NT2/D1 (cell line): ENCODE results near the gene ZNF468.
"Not testable (repeated sequence)": the region's sequence is repeated elsewhere in the genome, so short reads cannot be mapped to it uniquely, and the experiment has no call there.

Experiments
- DNase-seq: peaks from one replicate; pipeline ENCODE4 v3.0.0-alpha.2; 2011; ENCODE audit warnings: low read depth, low spot score
- H3K27me3 ChIP-seq: 2 replicates; pipeline ENCODE4 v1.6.0; 2011; ENCODE audit warnings: mild to moderate bottlenecking; ENCODE audit not compliant: insufficient read length, insufficient read depth
- H3K36me3 ChIP-seq: 2 replicates; pipeline ENCODE4 v1.6.1; 2011; ENCODE audit warnings: mild to moderate bottlenecking, low read length, mixed read lengths; ENCODE audit not compliant: insufficient read depth, insufficient read length
- H3K4me1 ChIP-seq: 2 replicates; pipeline ENCODE4 v1.5.1; 2011; ENCODE audit not compliant: insufficient read depth, insufficient read length
- H3K4me3 ChIP-seq: 2 replicates; pipeline ENCODE4 v1.5.1; 2011; ENCODE audit warnings: low read depth; ENCODE audit not compliant: insufficient read length
- H3K9ac ChIP-seq: 2 replicates; pipeline ENCODE4 v1.6.0; 2011; ENCODE audit warnings: low read depth; ENCODE audit not compliant: insufficient read length
- H3K9me3 ChIP-seq: 2 replicates; pipeline ENCODE4 v1.5.1; 2011; ENCODE audit warnings: mild to moderate bottlenecking, low read length; ENCODE audit not compliant: insufficient read depth
- SUZ12 ChIP-seq: IDR thresholded peaks from 2 replicates; pipeline ENCODE4 v1.6.1; 2011; ENCODE audit not compliant: insufficient read length, insufficient read depth; ENCODE audit errors: extremely low read depth
- YY1 ChIP-seq: IDR thresholded peaks from 2 replicates; pipeline ENCODE4 v1.6.1; 2011; ENCODE audit not compliant: insufficient read length, insufficient read depth
- ZNF274 ChIP-seq: IDR thresholded peaks from 2 replicates; pipeline ENCODE4 v1.6.1; 2011; ENCODE audit warnings: mild to moderate bottlenecking, low read depth, low read length

ZNF468 gene

DNA sequence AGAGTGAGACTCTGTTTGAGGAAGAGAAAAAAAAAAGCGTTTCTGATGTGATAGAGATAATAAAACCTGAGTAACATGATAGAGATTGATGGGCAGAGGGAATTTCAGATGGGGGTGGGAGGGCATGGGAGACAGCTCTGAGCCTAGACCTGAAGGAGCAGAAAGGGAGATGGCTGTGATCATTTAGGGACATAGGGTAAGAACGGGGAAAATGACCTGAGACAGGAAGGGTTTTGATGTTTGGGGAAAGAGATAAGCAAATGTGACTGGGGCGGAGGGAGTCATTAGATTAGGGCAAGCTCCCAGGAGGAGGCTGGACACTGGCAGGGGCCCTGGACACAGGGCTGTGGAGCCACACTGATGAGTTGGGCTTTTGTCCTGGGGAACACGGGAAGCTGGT, 33.9 kb upstream of the ZNF468 start:
- DNase-seq: no peak
- Histone ChIP-seq H3K4me1 (no peaks in the 10 kb centered on the region), H3K27me3 (no peaks in the 10 kb centered on the region), H3K9ac (no peak overlapping the region), H3K36me3 (peaks cover 64% of the 10 kb centered on the region), H3K4me3 (no peak overlapping the region), H3K9me3 (no peaks in the 10 kb centered on the region)
- TF ChIP-seq YY1 (no peak), ZNF274 (no peak), SUZ12 (no peak)

DNA sequence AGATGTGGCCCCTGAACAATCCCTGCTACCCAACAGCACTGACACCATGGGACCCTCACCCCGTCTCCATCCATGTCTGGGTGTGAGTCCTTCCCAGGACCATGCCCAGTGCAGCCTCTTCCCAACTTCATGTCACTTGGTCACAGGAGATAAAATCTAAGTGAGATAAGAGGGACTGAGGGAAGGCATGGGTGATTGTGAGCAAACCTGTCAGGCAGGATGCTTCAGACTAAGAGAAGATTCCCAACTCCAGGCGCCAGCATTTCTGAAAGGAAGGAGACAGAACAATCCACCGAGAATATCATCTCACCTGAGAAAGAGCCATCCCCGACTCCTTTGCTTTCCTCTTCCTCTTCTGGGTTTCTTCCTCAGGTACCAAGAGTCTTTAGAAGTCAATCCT, 32.5 kb upstream of the ZNF468 start:
- Histone ChIP-seq H3K4me3 (no peak overlapping the region), H3K9me3 (no peaks in the 10 kb centered on the region), H3K36me3 (peaks cover 68% of the 10 kb centered on the region), H3K4me1 (no peaks in the 10 kb centered on the region), H3K9ac (no peak overlapping the region), H3K27me3 (no peaks in the 10 kb centered on the region)
- no peak for TF ChIP-seq SUZ12
- TF ChIP-seq YY1: no peak
- TF ChIP-seq ZNF274: no peak
- no peak for DNase-seq

GRCh38 chr19:52889076-52889475, 31.7 kb upstream of the ZNF468 start:
- H3K27me3 ChIP-seq: no peaks in the 10 kb centered on the region
- no peaks in the 10 kb centered on the region for H3K4me1 ChIP-seq
- H3K9me3 ChIP-seq: peaks cover 8% of the 10 kb centered on the region; the same call in 1 of the 2 replicates
- peaks cover 73% of the 10 kb centered on the region for H3K36me3 ChIP-seq
- H3K9ac ChIP-seq: no peak overlapping the region
- TF ChIP-seq ZNF274: no peak
- no peak for TF ChIP-seq SUZ12
- TF ChIP-seq YY1: no peak
- H3K4me3 ChIP-seq: no peak overlapping the region
- no peak for DNase-seq

DNA sequence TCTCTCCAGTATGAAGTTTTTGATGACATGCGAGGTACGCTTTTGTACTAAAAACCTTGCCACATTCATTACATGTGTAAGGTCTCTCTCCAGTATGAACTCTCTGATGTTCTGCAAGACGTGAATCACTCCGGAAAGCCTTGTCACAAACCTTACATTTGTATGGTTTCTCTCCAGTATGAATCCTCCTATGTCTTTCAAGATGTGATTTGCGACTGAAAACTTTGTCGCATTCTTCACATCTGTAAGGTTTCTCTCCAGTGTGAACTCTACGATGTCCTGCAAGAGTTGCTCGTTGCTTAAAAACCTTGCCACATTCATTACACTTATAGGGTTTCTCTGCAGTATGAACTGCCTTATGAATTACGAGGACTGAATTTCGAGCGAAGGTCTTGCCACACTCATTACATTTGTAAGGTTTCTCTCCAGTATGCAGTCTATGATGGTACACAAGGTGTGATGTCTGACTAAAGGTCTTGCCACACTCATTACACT, 23.5 kb upstream of the ZNF468 start:
- no peak overlapping the region for H3K9ac ChIP-seq
- H3K36me3 ChIP-seq: peaks cover 70% of the 10 kb centered on the region
- no peak overlapping the region for H3K4me3 ChIP-seq
- no peak for DNase-seq
- H3K4me1 ChIP-seq: no peaks in the 10 kb centered on the region
- H3K9me3 ChIP-seq: peaks cover 56% of the 10 kb centered on the region
- TF ChIP-seq YY1: no peak
- TF ChIP-seq ZNF274: peak; percentile 59; the same call in 1 of the 2 replicates
- H3K27me3 ChIP-seq: no peaks in the 10 kb centered on the region

DNA sequence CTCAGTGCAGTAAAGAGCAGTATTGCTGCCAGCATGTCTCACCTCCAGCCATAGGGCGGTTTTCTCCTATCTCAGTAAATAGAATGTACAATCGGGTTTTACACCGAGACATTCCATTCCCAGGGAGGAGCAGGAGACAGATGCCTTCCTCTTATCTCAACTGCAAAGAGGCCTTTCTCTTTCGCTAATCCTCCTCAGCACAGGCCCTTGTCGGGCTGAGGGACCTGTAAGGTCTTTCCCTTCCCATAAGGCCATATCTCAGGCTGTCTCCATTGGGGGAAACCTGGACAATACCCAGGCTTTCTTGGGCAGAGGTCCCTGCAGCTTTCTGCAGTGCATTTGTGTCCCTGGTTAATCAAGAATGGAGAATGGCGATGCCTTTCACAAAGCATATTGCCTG, 15.6 kb upstream of the ZNF468 start:
- not testable (repeated sequence) for DNase-seq, H3K9ac ChIP-seq

DNA sequence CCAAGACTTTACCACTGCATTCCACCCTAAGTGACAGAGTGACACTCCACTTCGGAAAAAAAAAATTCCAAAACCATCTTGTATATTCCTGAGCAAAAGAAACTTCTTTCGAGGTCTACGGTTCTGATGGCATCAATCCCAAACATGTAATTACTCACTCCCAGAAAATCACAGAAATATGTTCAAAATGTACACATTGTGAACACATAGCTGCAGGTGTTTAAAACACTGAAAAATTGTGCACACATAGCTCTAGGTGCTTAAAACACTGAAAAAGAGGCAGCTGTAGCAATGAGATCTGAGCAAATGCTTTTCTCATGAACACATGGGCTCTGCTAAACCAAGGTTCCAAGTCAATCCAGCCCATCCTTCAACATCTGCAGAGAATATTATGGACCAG, 14.0 kb upstream of the ZNF468 start:
- H3K4me1 ChIP-seq: no peaks in the 10 kb centered on the region
- TF ChIP-seq ZNF274 (no peak), SUZ12 (no peak), YY1 (no peak)
- no peak overlapping the region for H3K4me3 ChIP-seq
- no peaks in the 10 kb centered on the region for H3K9me3 ChIP-seq
- no peaks in the 10 kb centered on the region for H3K36me3 ChIP-seq
- no peak for DNase-seq
- no peak overlapping the region for H3K9ac ChIP-seq
- no peaks in the 10 kb centered on the region for H3K27me3 ChIP-seq

More for the DNA sequence above, 15.6 kb upstream of the ZNF468 start:
- H3K4me1 ChIP-seq, H3K9me3 ChIP-seq, H3K36me3 ChIP-seq, H3K27me3 ChIP-seq, H3K4me3 ChIP-seq: not testable (repeated sequence)

- H3K4me1 ChIP-seq, H3K36me3 ChIP-seq, DNase-seq, H3K9ac ChIP-seq, H3K9me3 ChIP-seq, H3K4me3 ChIP-seq, H3K27me3 ChIP-seq: not testable (repeated sequence)
Measured at GRCh38 chr19:52868031-52868430, 10.6 kb upstream of the ZNF468 start.

DNA sequence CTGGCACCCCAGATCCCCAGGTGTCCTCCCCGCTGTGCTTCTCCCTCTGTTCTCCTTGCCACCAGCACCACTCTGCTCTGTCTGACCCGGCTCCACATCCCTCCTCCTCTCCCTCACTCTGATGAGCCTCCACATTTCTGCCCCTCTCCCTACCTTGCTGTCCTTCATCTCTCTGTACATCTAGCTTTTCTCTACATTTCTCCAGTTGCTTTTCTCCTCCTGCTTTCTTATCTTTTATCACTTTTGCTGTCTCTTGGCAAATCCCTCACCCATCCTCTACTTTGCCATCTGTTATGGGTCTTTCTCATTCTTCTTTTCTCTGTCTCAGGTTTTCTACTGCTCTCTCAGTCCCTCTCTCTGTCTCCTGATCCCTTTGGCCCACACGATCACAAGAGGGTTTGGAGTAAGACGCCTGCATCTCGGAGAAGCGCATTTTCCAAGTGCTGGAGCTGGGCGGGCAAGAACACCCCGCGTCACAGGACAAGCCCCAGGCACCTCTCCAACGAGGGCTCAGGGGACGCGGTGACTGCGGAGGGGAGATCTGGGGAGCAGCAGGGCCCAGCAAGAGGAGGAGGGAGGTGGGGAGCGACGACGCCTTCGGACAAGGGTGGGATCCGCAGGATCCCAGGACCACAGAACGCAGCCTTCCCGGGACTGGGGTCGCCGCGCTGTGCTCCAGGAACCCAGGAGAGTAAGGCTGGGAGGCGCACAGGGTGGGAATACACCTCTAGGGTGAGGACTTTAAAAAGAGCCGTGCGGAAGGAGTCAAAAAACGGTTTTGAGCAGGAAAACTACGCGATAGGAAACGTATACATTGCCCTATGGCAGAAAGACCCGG, 660 bp downstream of the ZNF468 start:
- peak overlapping the region; percentile 69 for H3K4me3 ChIP-seq
- not testable (repeated sequence) for H3K27me3 ChIP-seq, H3K9me3 ChIP-seq, DNase-seq, H3K4me1 ChIP-seq
- H3K36me3 ChIP-seq: peaks cover 23% of the 10 kb centered on the region
- H3K9ac ChIP-seq: peak overlapping the region; percentile 66

DNA sequence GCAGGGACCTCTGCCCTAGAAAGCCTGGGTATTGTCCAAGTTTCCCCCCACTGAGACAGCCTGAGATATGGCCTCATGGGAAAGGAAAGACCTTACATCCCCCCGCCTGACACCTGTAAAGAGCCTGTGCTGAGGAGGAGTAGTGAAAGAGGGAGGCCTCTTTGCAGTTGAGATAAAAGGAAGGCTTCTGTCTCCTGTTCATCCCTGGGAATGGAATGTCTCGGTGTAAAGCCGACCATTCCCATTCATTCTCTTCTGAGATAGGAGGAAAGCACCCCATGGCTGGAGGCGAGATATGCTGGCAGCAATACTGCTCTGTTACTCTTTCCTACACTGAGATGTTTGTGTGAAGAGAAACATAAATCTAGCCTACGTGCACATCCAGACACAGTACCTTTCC, 10.1 kb downstream of the ZNF468 start:
- H3K36me3 ChIP-seq: peaks cover 82% of the 10 kb centered on the region
- H3K27me3 ChIP-seq, H3K4me1 ChIP-seq: not testable (repeated sequence)

More for the DNA sequence above, 10.1 kb downstream of the ZNF468 start:
- DNase-seq, H3K4me3 ChIP-seq, H3K9ac ChIP-seq: not testable (repeated sequence)
- peaks cover 25% of the 10 kb centered on the region for H3K9me3 ChIP-seq
